HEK293 (cell line): Measurements from ENCODE around the gene PFAS.

Source experiments
- FEZF1 ChIP-seq: fragments of 450-650 bp; formaldehyde crosslinking; IDR thresholded peaks from 2 replicates; pipeline ENCODE4 v1.5.1; 2016; ENCODE audit warnings: missing biosample characterization, missing genetic modification characterization
- INSM2 ChIP-seq: fragments of 450-650 bp; formaldehyde crosslinking; IDR thresholded peaks from 2 replicates; pipeline ENCODE4 v1.5.1; 2016; ENCODE audit warnings: missing biosample characterization, missing genetic modification characterization
- KLF7 ChIP-seq: fragments of 450-650 bp; formaldehyde crosslinking; IDR thresholded peaks from 2 replicates; pipeline ENCODE4 v1.5.1; 2016; ENCODE audit warnings: missing biosample characterization, missing genetic modification characterization, borderline replicate concordance
- KLF9 ChIP-seq: fragments of 450-650 bp; formaldehyde crosslinking; IDR thresholded peaks from 2 replicates; pipeline ENCODE4 v1.5.1; 2016; ENCODE audit warnings: missing biosample characterization, missing genetic modification characterization, low read depth
- OVOL3 ChIP-seq: fragments of 450-650 bp; formaldehyde crosslinking; IDR thresholded peaks from 2 replicates; pipeline ENCODE4 v1.5.1; 2016; ENCODE audit warnings: missing biosample characterization, missing genetic modification characterization
- PATZ1 ChIP-seq: fragments of 450-650 bp; formaldehyde crosslinking; IDR thresholded peaks from 2 replicates; pipeline ENCODE4 v1.5.1; 2016; ENCODE audit warnings: missing biosample characterization, missing genetic modification characterization
- SCRT2 ChIP-seq: fragments of 450-650 bp; formaldehyde crosslinking; IDR thresholded peaks from 2 replicates; pipeline ENCODE4 v1.5.1; 2016; ENCODE audit warnings: missing biosample characterization, missing genetic modification characterization
- TRIM28 ChIP-seq: IDR thresholded peaks from 2 replicates; pipeline ENCODE4 v1.6.1; 2011; ENCODE audit warnings: low read length, control low read depth, borderline replicate concordance
- TSHZ1 ChIP-seq: fragments of 450-650 bp; formaldehyde crosslinking; IDR thresholded peaks from 2 replicates; pipeline ENCODE4 v1.5.1; 2016; ENCODE audit warnings: missing biosample characterization, missing genetic modification characterization, borderline replicate concordance
- YY2 ChIP-seq: fragments of 450-650 bp; formaldehyde crosslinking; IDR thresholded peaks from 2 replicates; pipeline ENCODE4 v1.5.1; 2016; ENCODE audit warnings: missing biosample characterization, missing genetic modification characterization
- ZBTB10 ChIP-seq: fragments of 450-650 bp; formaldehyde crosslinking; IDR thresholded peaks from 2 replicates; pipeline ENCODE4 v1.5.1; 2016; ENCODE audit warnings: missing biosample characterization, missing genetic modification characterization
- ZNF10 ChIP-seq: fragments of 450-650 bp; formaldehyde crosslinking; IDR thresholded peaks from 2 replicates; pipeline ENCODE4 v1.5.1; 2017; ENCODE audit warnings: missing biosample characterization, missing genetic modification characterization
- ZNF112 ChIP-seq: fragments of 450-650 bp; formaldehyde crosslinking; IDR thresholded peaks from 2 replicates; pipeline ENCODE4 v1.5.0; 2017; ENCODE audit warnings: missing biosample characterization, missing genetic modification characterization
- ZNF133 ChIP-seq: fragments of 450-650 bp; formaldehyde crosslinking; IDR thresholded peaks from 2 replicates; pipeline ENCODE4 v1.5.1; 2016; ENCODE audit warnings: missing biosample characterization, missing genetic modification characterization
- ZNF175 ChIP-seq: fragments of 450-650 bp; formaldehyde crosslinking; IDR thresholded peaks from 2 replicates; pipeline ENCODE4 v1.5.1; 2016; ENCODE audit warnings: missing biosample characterization, missing genetic modification characterization
- ZNF2 ChIP-seq: fragments of 450-650 bp; formaldehyde crosslinking; IDR thresholded peaks from 2 replicates; pipeline ENCODE4 v1.5.1; 2016; ENCODE audit warnings: missing biosample characterization, missing genetic modification characterization
- ZNF23 ChIP-seq: fragments of 450-650 bp; formaldehyde crosslinking; IDR thresholded peaks from 2 replicates; pipeline ENCODE4 v1.5.1; 2016; ENCODE audit warnings: missing biosample characterization, missing genetic modification characterization, borderline replicate concordance
- ZNF239 ChIP-seq: fragments of 450-650 bp; formaldehyde crosslinking; IDR thresholded peaks from 2 replicates; pipeline ENCODE4 v1.5.1; 2016; ENCODE audit warnings: missing biosample characterization, missing genetic modification characterization
- ZNF248 ChIP-seq: fragments of 450-650 bp; formaldehyde crosslinking; IDR thresholded peaks from 2 replicates; pipeline ENCODE4 v1.5.1; 2017; ENCODE audit warnings: missing biosample characterization, missing genetic modification characterization
- ZNF266 ChIP-seq: fragments of 450-650 bp; formaldehyde crosslinking; IDR thresholded peaks from 2 replicates; pipeline ENCODE4 v1.5.1; 2016; ENCODE audit warnings: missing biosample characterization, missing genetic modification characterization, low read depth
- ZNF274 ChIP-seq, 2 experiments: fragments of 200-500 bp in 1 of 2; fragments of 450-650 bp in 1 of 2; sonication (Bioruptor generic) in 1 of 2; formaldehyde crosslinking in 1 of 2; IDR thresholded peaks; 2 replicates each; pipeline versions ENCODE4 v1.5.1 to v1.6.1; 2014 to 2016; ENCODE audit warnings: borderline replicate concordance in 1 of 2, inconsistent platforms in 1 of 2, low read length in 1 of 2, missing biosample characterization in 1 of 2, missing genetic modification characterization in 1 of 2
- ZNF416 ChIP-seq: fragments of 450-650 bp; formaldehyde crosslinking; IDR thresholded peaks from 2 replicates; pipeline ENCODE4 v1.5.1; 2016; ENCODE audit warnings: missing biosample characterization, missing genetic modification characterization
- ZNF423 ChIP-seq: fragments of 450-650 bp; formaldehyde crosslinking; IDR thresholded peaks from 2 replicates; pipeline ENCODE4 v1.5.1; 2016; ENCODE audit warnings: missing biosample characterization, missing genetic modification characterization
- ZNF473 ChIP-seq: fragments of 450-650 bp; formaldehyde crosslinking; IDR thresholded peaks from 2 replicates; pipeline ENCODE4 v1.5.1; 2017; ENCODE audit warnings: missing biosample characterization, missing genetic modification characterization
- ZNF560 ChIP-seq: fragments of 450-650 bp; formaldehyde crosslinking; IDR thresholded peaks from 2 replicates; pipeline ENCODE4 v1.5.1; 2017; ENCODE audit warnings: missing biosample characterization, missing genetic modification characterization, borderline replicate concordance
- ZNF701 ChIP-seq: fragments of 450-650 bp; formaldehyde crosslinking; IDR thresholded peaks from 2 replicates; pipeline ENCODE4 v1.5.1; 2016; ENCODE audit warnings: missing biosample characterization, missing genetic modification characterization
- ZSCAN23 ChIP-seq: fragments of 450-650 bp; formaldehyde crosslinking; IDR thresholded peaks from 2 replicates; pipeline ENCODE4 v1.5.1; 2016; ENCODE audit warnings: missing biosample characterization, missing genetic modification characterization

Gene PFAS

GRCh38 chr17:8248751-8249607 lies at the start of gene PFAS (continued):
- TF ChIP-seq ZBTB10 (tag by site-specific recombination) (peak; percentile 44; the same call in 1 of the 2 replicates), KLF7 (tag by site-specific recombination) (0 out of 2 replicates have a peak, but pooled peaks have one; percentile 5), ZNF2 (tag by site-specific recombination) (no peak), ZSCAN23 (tag by site-specific recombination) (no peak), ZNF423 (tag by site-specific recombination) (no peak), YY2 (peak; percentile 91), SCRT2 (tag by site-specific recombination) (no peak), ZNF701 (tag by site-specific recombination) (no peak), ZNF560 (no peak), ZNF248 (tag by site-specific recombination) (no peak), ZNF274 (IDR thresholded peaks at IDR 0.05; ENCODE audit: low read length) (no peak), ZNF274 (tag by site-specific recombination; IDR thresholded peaks at IDR 0.05; ENCODE audit: borderline replicate concordance) (no peak), TSHZ1 (tag by site-specific recombination) (no peak), OVOL3 (tag by site-specific recombination) (no peak), FEZF1 (tag by site-specific recombination) (no peak; the same call in 1 of the 2 replicates), TRIM28 (no peak), INSM2 (tag by site-specific recombination) (no peak; the same call in 1 of the 2 replicates), ZNF239 (tag by site-specific recombination) (0 out of 2 replicates have a peak, but pooled peaks have one; percentile 8), PATZ1 (tag by site-specific recombination) (peak; percentile 72), ZNF175 (tag by site-specific recombination) (no peak), ZNF266 (tag by site-specific recombination) (no peak), ZNF23 (no peak), ZNF473 (tag by site-specific recombination) (no peak), ZNF133 (tag by site-specific recombination) (no peak), ZNF112 (tag by site-specific recombination) (no peak), KLF9 (peak; percentile 84), ZNF10 (tag by site-specific recombination) (no peak; the same call in 1 of the 2 replicates), ZNF416 (tag by site-specific recombination) (no peak)
